Stimulated activated memory B cell treated with anti-CD40 and anti-IgM and Interleukin-4, amounts not matched to agents 10 μg/mL and 1 μg/mL and 100 μg/mL, for 72 hours (primary cell): Measurements from ENCODE around the gene DIPK1A.

Experiments
- ATAC-seq: fragments of 150-1000 bp; cut with Tn5 transposase; 2 replicates; pipeline ENCODE4 v1.10.0; 2021
- H3K27ac Mint-ChIP-seq: one replicate; pipeline ENCODE4 v1.8.0; 2022; ENCODE audit warnings: mild to moderate bottlenecking, mixed read lengths
- H3K27me3 Mint-ChIP-seq: one replicate; pipeline ENCODE4 v1.8.0; 2022; ENCODE audit warnings: mixed read lengths
- H3K36me3 Mint-ChIP-seq: one replicate; pipeline ENCODE4 v1.8.0; 2022; ENCODE audit warnings: mixed read lengths
- H3K4me1 Mint-ChIP-seq: one replicate; pipeline ENCODE4 v1.8.0; 2022; ENCODE audit warnings: mixed read lengths
- H3K4me3 Mint-ChIP-seq: one replicate; pipeline ENCODE4 v1.8.0; 2022; ENCODE audit warnings: mild to moderate bottlenecking, moderate library complexity, mixed read lengths
- H3K9me3 Mint-ChIP-seq: one replicate; pipeline ENCODE4 v1.8.0; 2022; ENCODE audit warnings: mixed read lengths

The DIPK1A gene

DNA sequence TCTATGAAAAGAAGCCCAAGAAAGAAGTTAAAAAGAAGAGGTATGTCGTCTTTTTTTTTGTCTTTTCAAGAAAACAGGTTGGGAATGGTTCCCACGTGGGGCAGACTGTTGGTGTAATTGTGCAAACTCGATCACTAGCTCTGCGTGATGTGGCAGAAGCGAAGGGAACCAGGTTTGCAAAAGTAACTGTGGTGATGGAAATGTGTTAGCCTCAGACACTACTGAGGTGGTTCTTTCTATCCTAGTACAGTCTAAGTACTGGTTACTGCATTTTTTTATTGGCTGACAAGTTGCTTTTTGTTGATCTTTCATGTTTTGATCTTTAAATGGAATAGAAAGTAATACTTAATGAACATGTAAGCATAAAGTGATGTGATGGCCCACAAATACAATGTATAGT lies 120.7 kb downstream of the DIPK1A start:
- ATAC-seq = no peak
- H3K4me3 Mint-ChIP-seq = no peak overlapping the region
- H3K4me1 Mint-ChIP-seq = peaks cover 44% of the 10 kb centered on the region
- no peaks in the 10 kb centered on the region for H3K27me3 Mint-ChIP-seq
- peak overlapping the region; percentile 35 for H3K27ac Mint-ChIP-seq
- H3K9me3 Mint-ChIP-seq = no peaks in the 10 kb centered on the region
- peaks cover 78% of the 10 kb centered on the region for H3K36me3 Mint-ChIP-seq

DNA sequence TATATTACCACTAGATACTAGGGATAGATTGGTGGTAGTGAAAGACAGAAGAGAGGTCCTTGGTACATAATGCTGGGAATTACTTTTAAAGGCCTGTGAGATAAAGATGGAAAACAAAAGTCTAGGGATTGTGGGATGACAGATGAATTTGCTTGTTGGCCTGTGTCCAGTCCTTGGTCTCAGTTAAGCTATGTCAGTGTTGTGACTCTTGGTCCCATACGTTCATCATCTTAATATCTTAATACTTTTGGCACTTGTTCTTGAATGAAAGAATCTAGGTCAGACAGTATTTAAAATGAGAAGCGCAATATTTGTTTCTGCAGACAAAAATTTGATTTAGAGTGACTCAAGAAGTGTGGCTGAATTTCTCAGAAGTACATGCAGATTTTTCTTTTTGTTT lies 121.8 kb downstream of the DIPK1A start:
- H3K27me3 Mint-ChIP-seq = no peaks in the 10 kb centered on the region
- H3K36me3 Mint-ChIP-seq = peaks cover 83% of the 10 kb centered on the region
- no peak overlapping the region for H3K27ac Mint-ChIP-seq
- no peaks in the 10 kb centered on the region for H3K9me3 Mint-ChIP-seq
- H3K4me1 Mint-ChIP-seq = peaks cover 56% of the 10 kb centered on the region
- no peak for ATAC-seq
- H3K4me3 Mint-ChIP-seq = no peak overlapping the region

DNA sequence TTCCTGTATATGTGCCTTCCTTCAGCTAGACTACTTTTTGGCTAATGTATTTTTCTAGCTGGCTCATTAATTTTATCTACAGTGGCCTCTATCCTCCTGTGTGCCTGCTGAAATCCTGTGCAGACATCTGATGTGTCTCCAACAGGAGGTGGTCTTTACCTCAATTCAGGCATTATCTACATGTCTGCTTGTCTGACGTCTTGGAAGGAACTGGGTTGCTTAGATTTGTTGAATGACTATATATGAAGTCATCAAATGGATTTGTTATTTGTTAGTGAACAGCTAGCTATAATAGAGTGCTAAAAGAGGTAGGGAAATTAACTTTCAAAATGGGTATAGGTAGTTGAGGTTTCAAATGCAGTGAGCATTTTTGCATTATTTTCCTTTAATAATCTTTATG lies 122.7 kb downstream of the DIPK1A start:
- peaks cover 65% of the 10 kb centered on the region for H3K4me1 Mint-ChIP-seq
- no peak for ATAC-seq
- no peaks in the 10 kb centered on the region for H3K9me3 Mint-ChIP-seq
- peaks cover 83% of the 10 kb centered on the region for H3K36me3 Mint-ChIP-seq
- no peaks in the 10 kb centered on the region for H3K27me3 Mint-ChIP-seq
- H3K4me3 Mint-ChIP-seq = no peak overlapping the region
- H3K27ac Mint-ChIP-seq = peak overlapping the region; percentile 34

DNA sequence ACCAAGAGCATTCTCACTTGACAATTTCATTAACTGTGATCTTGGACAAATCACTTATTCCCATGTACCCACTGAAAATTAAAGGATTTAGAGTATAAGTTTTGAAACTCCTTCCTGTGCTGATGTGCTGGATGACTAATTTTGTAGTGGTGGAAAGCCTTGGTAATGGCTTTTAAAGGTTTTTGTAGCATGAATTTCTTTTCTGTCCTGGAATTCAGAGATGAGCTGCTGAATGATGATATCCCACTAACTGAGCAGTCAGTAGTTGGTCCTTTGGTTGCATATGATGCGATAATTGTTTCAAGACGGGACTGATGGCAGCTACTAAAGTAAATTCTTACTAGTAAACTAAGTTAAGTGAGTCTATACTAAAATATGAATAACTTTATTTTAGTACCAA lies 124.2 kb downstream of the DIPK1A start:
- Mint-ChIP-seq H3K4me3 (no peak overlapping the region), H3K27me3 (no peaks in the 10 kb centered on the region), H3K9me3 (no peaks in the 10 kb centered on the region), H3K36me3 (peaks cover 86% of the 10 kb centered on the region), H3K27ac (no peak overlapping the region), H3K4me1 (peaks cover 80% of the 10 kb centered on the region)
- ATAC-seq = no peak

DNA sequence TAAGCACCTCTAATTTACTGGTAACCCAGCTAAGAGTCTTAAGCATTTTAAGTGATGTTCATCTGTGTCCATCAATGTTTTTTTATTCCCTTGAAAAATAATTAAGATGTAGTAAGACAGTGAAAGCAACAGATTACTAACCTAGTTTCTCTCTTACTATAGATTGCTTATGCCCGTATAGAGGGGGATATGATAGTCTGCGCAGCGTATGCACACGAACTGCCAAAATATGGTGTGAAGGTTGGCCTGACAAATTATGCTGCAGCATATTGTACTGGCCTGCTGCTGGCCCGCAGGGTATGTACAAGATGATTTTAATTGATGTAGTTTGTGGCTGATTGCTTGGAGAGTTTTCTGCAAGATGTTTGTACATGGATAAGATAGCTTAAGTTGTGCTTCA lies 126.6 kb downstream of the DIPK1A start:
- peaks cover 74% of the 10 kb centered on the region for H3K36me3 Mint-ChIP-seq
- no peaks in the 10 kb centered on the region for H3K9me3 Mint-ChIP-seq
- H3K27me3 Mint-ChIP-seq = no peaks in the 10 kb centered on the region
- H3K27ac Mint-ChIP-seq = peak overlapping the region; percentile 100
- H3K4me1 Mint-ChIP-seq = peaks cover 80% of the 10 kb centered on the region
- peak overlapping the region; percentile 98 for H3K4me3 Mint-ChIP-seq
- no peak for ATAC-seq

DNA sequence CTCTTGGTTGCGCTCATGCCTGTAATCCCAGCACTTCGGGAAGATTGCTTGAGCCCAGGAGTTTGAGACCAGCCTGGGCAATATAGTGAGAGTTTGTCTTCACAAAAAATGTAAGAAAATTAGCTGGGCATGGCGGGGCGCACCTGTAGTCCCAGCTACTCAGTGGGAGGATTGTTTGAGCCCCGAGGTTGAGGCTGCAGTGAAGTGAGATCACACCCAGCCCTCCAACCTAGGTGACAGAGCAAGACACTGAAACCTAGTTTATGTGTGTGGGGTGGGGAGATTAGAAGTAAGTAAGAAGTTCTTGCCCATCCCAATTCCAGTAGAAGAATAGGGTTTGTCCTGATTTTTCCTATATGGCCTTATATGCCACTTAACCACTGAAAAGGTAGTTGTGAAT lies 127.4 kb downstream of the DIPK1A start:
- peaks cover 72% of the 10 kb centered on the region for H3K4me1 Mint-ChIP-seq
- peak overlapping the region; percentile 100 for H3K27ac Mint-ChIP-seq
- ATAC-seq = no peak
- no peaks in the 10 kb centered on the region for H3K9me3 Mint-ChIP-seq
- H3K4me3 Mint-ChIP-seq = peak overlapping the region; percentile 98
- H3K27me3 Mint-ChIP-seq = no peaks in the 10 kb centered on the region
- H3K36me3 Mint-ChIP-seq = peaks cover 67% of the 10 kb centered on the region

DNA sequence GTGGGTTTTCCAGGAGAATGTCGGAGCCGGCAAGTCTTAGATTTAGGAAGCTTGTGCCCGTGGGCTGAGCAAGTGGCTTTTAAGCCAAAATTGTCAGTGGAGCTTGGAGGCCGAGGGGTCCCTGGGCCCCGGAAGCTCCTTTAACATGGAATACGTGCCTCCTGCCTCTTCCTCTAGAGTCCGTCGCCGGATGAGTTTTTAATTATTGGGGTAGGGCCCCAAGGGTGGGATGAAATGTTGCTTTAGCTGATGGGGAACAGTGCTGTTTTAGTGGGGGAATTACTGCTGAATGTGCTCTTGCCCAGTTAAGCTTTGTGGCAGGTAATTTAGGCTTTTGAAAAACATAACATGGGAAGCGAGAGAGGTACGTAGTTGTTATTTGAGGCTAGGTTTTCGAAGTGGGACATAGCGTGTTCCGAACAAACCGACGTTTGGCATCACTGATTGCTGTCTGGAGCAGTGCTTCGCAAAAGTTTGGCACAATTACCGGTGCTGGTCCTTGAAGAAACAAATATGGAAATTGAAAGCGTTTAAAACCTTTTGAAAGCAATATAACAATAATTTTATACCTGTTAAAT lies 128.6 kb downstream of the DIPK1A start:
- H3K36me3 Mint-ChIP-seq = peaks cover 55% of the 10 kb centered on the region
- H3K4me1 Mint-ChIP-seq = peaks cover 60% of the 10 kb centered on the region
- H3K9me3 Mint-ChIP-seq = no peaks in the 10 kb centered on the region
- peak overlapping the region; percentile 100 for H3K27ac Mint-ChIP-seq
- H3K4me3 Mint-ChIP-seq = peak overlapping the region; percentile 98
- ATAC-seq = no peak
- H3K27me3 Mint-ChIP-seq = no peaks in the 10 kb centered on the region

DNA sequence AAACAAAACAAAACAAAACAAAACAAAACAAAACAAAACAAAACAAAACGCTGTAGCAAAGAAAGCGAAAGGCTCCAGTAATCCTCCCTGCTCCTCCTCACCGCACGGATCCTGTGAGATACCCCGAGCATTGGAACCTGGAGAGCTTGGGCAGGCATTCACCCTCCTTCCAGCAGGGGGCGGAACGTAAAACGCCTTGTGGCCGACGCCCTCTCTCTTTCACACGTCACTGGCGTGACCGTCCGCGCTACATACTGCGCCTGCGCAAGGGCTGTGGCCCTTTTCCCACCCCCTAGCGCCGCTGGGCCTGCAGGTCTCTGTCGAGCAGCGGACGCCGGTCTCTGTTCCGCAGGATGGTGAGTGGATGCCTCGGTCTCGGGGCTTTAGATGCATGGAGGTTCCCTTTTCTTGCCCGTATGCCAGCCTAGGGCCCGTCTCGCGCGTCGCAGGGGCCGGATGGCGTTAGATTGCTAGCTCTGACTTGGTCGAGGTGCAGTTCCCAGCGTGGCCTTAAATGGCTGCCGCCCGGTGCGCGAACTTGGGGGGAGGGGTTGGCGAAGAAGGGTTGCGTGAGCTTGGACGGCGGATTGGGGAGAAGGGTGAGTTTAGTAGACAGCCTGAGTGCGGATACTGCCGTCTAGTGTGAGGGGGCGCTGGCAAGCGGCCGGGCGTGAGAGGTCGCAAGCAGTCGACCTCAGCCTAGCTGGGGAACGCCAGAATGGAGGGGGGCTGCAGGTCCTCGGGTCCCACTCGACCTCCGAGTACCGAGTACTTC lies 129.3 kb downstream of the DIPK1A start, which contains the start of gene RPL5:
TSS of gene RPL5 (plus strand) at position 279 of the 775 bp plus-strand sequence. CDS start at position 354, 75 bp downstream.
- Mint-ChIP-seq H3K27me3 (no peaks in the 10 kb centered on the region), H3K4me3 (peak within 1 kb of the TSS; percentile 98), H3K36me3 (peaks cover 48% of the 10 kb centered on the region), H3K9me3 (no peaks in the 10 kb centered on the region), H3K4me1 (peaks cover 53% of the 10 kb centered on the region), H3K27ac (peak within 1 kb of the TSS; percentile 100)
- peak; percentile 97 for ATAC-seq

DNA sequence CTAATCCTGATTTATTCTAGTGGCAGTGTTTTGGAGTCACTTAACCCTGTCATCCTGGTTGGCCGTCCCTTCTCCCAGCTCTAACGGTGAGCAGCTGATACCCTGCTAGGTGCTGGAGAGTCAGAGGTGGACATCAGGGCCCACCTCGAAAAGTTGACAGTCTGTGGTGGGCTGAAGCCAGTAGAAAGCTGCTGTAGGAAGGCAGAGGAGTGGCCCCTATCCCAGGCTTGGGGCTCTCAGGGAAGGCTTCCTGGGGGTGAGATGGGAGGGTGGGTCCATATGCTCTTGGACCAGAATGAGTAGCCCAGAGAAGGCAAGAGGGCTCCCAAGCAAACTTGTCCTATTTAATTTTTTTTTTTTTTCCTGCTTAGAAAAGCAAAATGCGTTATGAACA lies 129.9 kb downstream of the DIPK1A start:
- peak overlapping the region; percentile 100 for H3K27ac Mint-ChIP-seq
- peaks cover 48% of the 10 kb centered on the region for H3K4me1 Mint-ChIP-seq

DNA sequence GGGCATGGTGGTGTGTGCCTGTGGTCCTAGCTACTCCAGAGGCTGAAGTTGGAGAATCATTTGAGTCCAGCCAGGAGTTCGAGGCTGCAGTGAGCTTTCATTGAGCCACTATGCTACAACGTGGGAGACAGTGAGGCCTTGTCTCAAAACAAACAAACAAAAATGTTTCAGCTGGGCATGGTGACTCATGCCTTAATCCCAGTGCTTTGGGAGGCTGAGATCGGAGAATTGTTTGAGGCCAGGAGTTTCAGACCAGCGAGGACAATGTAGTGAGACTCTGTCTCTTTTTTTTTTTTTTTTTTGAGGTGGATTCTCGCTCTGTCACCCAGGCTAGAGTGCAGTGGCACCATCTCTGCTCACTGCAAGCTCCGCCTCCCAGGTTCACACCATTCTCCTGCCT lies 134.5 kb downstream of the DIPK1A start:
- Mint-ChIP-seq H3K4me1 (peaks cover 3% of the 10 kb centered on the region), H3K27me3 (no peaks in the 10 kb centered on the region), H3K9me3 (no peaks in the 10 kb centered on the region), H3K4me3 (no peak overlapping the region), H3K36me3 (peaks cover under 1% of the 10 kb centered on the region), H3K27ac (no peak overlapping the region)
- ATAC-seq = no peak

More for the DNA sequence above, 129.9 kb downstream of the DIPK1A start:
- Mint-ChIP-seq H3K4me3 (peak overlapping the region; percentile 98), H3K27me3 (no peaks in the 10 kb centered on the region), H3K36me3 (peaks cover 47% of the 10 kb centered on the region), H3K9me3 (no peaks in the 10 kb centered on the region)
- ATAC-seq = no peak

DNA sequence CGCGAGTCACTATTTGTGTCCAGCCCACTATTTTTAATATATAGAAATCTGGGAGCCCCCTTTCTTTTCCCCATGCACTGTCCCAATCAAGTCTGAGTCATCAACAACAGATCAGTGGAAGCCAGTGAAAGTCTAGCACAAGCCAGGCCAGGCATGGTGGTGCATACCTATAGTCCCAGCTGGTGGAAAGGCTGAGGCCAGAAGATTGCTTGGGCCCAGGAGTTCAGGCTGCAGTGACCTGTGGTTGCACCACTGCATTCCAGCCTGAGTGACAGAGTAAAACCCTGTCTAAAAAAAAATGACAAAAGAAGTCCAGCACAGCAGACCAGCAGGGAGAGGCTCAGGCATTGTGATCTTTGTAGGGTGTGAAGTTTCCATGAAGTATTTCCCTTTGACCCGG lies 138.4 kb downstream of the DIPK1A start:
- Mint-ChIP-seq H3K27me3 (no peaks in the 10 kb centered on the region), H3K4me3 (no peak overlapping the region), H3K27ac (no peak overlapping the region), H3K4me1 (peaks cover 5% of the 10 kb centered on the region), H3K36me3 (no peaks in the 10 kb centered on the region), H3K9me3 (no peaks in the 10 kb centered on the region)
- ATAC-seq = no peak

DNA sequence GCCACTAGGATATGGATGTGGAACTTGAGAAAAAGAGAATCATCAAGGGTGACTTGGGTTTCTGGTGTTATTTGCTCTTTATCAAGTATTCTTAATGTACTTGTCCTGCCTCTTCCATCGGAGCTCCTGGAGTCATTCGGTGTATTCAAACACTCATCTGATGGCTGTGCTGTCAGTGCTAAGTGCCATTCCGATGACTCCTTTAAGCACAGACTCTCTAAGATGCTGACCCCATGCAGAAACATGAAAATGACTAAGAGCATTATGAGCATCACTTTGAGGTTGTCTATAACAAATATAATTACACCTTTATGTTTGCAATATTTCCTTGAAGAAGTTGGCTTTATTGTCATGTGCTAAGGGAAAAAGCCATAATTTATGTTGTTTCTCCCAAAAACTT lies 140.7 kb downstream of the DIPK1A start:
- peaks cover 5% of the 10 kb centered on the region for H3K4me1 Mint-ChIP-seq
- ATAC-seq = no peak
- H3K27ac Mint-ChIP-seq = no peak overlapping the region
- H3K4me3 Mint-ChIP-seq = no peak overlapping the region
- H3K27me3 Mint-ChIP-seq = no peaks in the 10 kb centered on the region
- no peaks in the 10 kb centered on the region for H3K36me3 Mint-ChIP-seq
- H3K9me3 Mint-ChIP-seq = no peaks in the 10 kb centered on the region

DNA sequence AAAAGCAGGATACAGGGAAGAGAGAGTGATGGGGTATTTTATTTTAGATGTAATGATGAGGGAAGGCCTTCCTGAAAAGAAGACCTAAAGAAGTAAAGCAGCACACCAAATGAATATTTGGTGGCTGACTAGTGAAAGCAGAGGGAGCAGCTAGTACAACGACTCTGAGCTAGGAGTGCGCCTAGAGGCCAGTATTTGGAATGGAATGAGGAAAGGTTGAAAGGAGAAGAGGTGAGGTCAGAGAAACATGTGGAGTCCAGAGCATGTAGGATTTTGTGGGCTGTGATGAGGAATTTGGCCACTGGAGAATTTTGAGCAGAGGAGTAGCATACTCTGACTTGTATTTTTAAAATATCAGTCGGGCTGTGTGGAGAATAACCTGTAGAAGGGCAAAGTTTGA lies 141.2 kb downstream of the DIPK1A start:
- Mint-ChIP-seq H3K36me3 (no peaks in the 10 kb centered on the region), H3K4me3 (no peak overlapping the region), H3K9me3 (no peaks in the 10 kb centered on the region), H3K27ac (no peak overlapping the region), H3K4me1 (peaks cover 5% of the 10 kb centered on the region), H3K27me3 (no peaks in the 10 kb centered on the region)
- ATAC-seq = no peak

DNA sequence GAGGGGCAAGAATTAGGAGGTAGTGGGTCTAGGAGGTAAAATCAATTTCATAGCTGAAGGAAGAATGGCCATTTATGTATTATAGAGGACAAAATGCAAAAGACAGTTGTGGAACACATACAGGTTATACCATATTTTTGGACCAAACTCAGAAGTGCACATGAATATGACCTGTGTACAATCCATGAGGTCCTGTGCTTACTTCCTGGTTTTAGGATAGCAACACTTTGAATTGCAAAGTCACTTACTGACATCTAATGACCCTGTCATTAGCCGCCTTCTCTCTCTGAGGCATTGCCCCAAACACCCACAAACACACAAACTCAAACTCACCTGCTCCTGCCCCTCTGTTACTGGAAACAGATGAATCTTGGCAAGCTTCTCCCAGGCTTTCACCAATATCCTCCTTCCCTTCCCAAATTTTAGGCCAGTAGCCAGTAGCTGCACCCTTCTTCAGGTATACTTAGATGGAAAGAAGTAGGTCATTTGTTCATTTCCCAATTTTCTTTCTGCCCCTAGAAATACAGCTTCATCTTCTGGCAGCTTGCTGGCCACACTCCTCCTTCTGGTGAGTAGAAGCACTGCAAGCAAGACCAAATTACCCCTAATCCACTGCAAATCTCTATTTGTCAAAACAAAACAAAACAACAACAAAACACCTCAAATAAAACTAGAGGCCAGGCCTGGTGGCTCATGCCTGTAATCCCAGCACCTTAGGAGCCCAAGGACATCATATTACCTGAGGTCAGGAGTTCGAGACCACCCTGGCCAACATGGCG lies 143.1 kb downstream of the DIPK1A start:
- no peak for ATAC-seq
- no peak overlapping the region for H3K27ac Mint-ChIP-seq
- no peaks in the 10 kb centered on the region for H3K9me3 Mint-ChIP-seq
- H3K27me3 Mint-ChIP-seq = no peaks in the 10 kb centered on the region
- H3K4me1 Mint-ChIP-seq = peaks cover 5% of the 10 kb centered on the region
- H3K4me3 Mint-ChIP-seq = no peak overlapping the region
- H3K36me3 Mint-ChIP-seq = no peaks in the 10 kb centered on the region

DNA sequence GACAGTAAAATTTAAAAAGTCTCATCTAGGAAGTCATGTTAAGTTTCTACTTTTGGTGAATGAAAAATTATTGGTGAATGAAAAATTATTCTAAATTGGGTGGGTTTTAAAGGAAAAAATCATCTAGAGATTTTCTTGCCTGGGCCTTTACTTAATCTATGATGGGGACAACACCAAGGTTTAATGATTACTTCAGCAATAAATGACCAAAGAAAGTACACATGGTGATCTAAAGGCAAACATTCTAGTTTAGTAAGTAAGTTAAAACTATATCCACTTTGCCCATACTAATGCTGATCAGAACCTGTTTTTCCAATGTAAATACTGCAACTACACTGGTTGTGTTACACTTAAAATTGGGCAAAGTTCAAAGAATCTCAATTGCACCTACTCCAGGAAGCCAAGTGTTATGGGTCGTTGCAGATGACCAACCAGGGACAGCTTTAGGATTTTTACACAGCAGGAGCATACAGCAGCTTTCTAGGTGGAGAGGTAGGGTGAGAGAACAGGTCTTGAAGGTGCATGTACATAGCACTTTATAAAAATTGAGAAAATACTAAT lies 144.0 kb downstream of the DIPK1A start:
- Mint-ChIP-seq H3K9me3 (no peaks in the 10 kb centered on the region), H3K36me3 (no peaks in the 10 kb centered on the region), H3K27ac (no peak overlapping the region), H3K4me3 (no peak overlapping the region), H3K27me3 (no peaks in the 10 kb centered on the region), H3K4me1 (peaks cover 5% of the 10 kb centered on the region)
- ATAC-seq = no peak
